GM12878 (cell line): ENCODE data around the gene CTSW. TPM values are rescaled to one million over a fixed set of nuclear protein-coding genes. Genes with fewer than 3 reads are reported as not detected.

Experiments used
- ATAC-seq: fragments of 200-7000 bp; cut with Tn5 transposase; 3 replicates; pipeline ENCODE4 v1.9.1; 2020; ENCODE audit warnings: mild to moderate bottlenecking, moderate library complexity
- BruUV-seq: library from RNA; stranded (reverse); fragments of 400-500 nt; replicated peaks from 2 replicates; lab custom pipeline; 2021; lab: Mats Ljungman, UMichigan
- CTCF ChIA-PET: fragments of 300-600 bp; sonication (Branson Sonifier 250); formaldehyde crosslinking; extraction: SDS; loops from one replicate; lab custom pipeline; 2021; ENCODE audit warnings: inconsistent platforms; lab: Yijun Ruan, JAX
- POLR2A ChIA-PET: fragments of 350-600 bp; formaldehyde crosslinking; extraction: SDS; loops from one replicate; lab custom pipeline; 2021; ENCODE audit warnings: inconsistent platforms; lab: Charles Lee
- RAD21 ChIA-PET: fragments of 300-600 bp; sonication (Branson Sonifier 250); formaldehyde crosslinking; loops from one replicate; lab custom pipeline; 2023; ENCODE audit warnings: antibody characterized with exemption; ENCODE audit not compliant: unreplicated experiment; lab: Charles Lee
- SMC1A ChIA-PET: fragments of 300-600 bp; sonication (Branson Sonifier 250); formaldehyde crosslinking; loops from one replicate; lab custom pipeline; 2023; ENCODE audit not compliant: unreplicated experiment, uncharacterized antibody; lab: Charles Lee
- DNase-seq: peaks from one replicate; pipeline ENCODE4 v3.0.0-alpha.2; 2011; ENCODE audit warnings: low read depth, low spot score
- FAIRE-seq: peaks from 3 replicates; lab custom pipeline; 2011; peaks lifted over from hg19 to GRCh38; lab: Jason Lieb, UNC
- H2AFZ ChIP-seq: 2 replicates; pipeline ENCODE4 v1.6.0; 2011; ENCODE audit warnings: low read depth, low read length, control low read depth; ENCODE audit not compliant: control insufficient read depth
- H3K27ac ChIP-seq: 2 replicates; pipeline ENCODE4 v1.5.1; 2011; ENCODE audit warnings: control low read depth; ENCODE audit not compliant: control insufficient read depth, insufficient read depth
- H3K27me3 ChIP-seq, 2 experiments: replicated peaks in 1 of 2; 2 replicates each; pipeline versions ENCODE4 v1.6.0 to v1.6.1; 2011; ENCODE audit warnings: low read length in 1 of 2; ENCODE audit not compliant: control insufficient read depth in 2 of 2, insufficient read depth in 2 of 2
- H3K36me3 ChIP-seq, 2 experiments: 2 replicates each; pipeline ENCODE4 v1.5.1; 2011; ENCODE audit warnings: low read length in 1 of 2; ENCODE audit not compliant: control insufficient read depth in 2 of 2, insufficient read depth in 2 of 2
- H3K4me1 ChIP-seq: 2 replicates; pipeline ENCODE4 v1.6.1; 2011; ENCODE audit warnings: mild to moderate bottlenecking, low read length, moderate library complexity, mixed read lengths; ENCODE audit not compliant: control insufficient read depth, insufficient read depth
- H3K4me2 ChIP-seq: 2 replicates; pipeline ENCODE4 v1.6.0; 2011; ENCODE audit warnings: control low read depth; ENCODE audit not compliant: control insufficient read depth, insufficient read depth
- H3K4me3 ChIP-seq: fragments of 200-600 bp; sonication (generic); 2 replicates; pipeline ENCODE4 v1.5.1; 2016
- H3K79me2 ChIP-seq: 2 replicates; pipeline ENCODE4 v1.6.0; 2011; ENCODE audit warnings: low read length; ENCODE audit not compliant: control insufficient read depth, insufficient read depth
- H3K9ac ChIP-seq: 2 replicates; pipeline ENCODE4 v1.8.0; 2011; ENCODE audit warnings: low read length, control low read depth, mixed read lengths; ENCODE audit not compliant: control insufficient read depth, insufficient read depth
- H3K9me3 ChIP-seq: replicated peaks from 3 replicates; pipeline ENCODE4 v1.5.1; 2011; ENCODE audit warnings: mild to moderate bottlenecking, low read length; ENCODE audit not compliant: control insufficient read depth, insufficient read depth
- H4K20me1 ChIP-seq: 2 replicates; pipeline ENCODE4 v1.6.0; 2011; ENCODE audit not compliant: control insufficient read depth, insufficient read depth
- BACH1 ChIP-seq: fragments of 450-650 bp; IDR thresholded peaks from 2 replicates; pipeline ENCODE4 v1.6.1; 2017; ENCODE audit warnings: mild to moderate bottlenecking, borderline replicate concordance
- BRCA1 ChIP-seq: IDR thresholded peaks from 2 replicates; pipeline ENCODE4 v1.6.1; 2011; ENCODE audit warnings: low read depth, low read length, improper control_type of control experiment
- CBFB ChIP-seq: IDR thresholded peaks from 2 replicates; pipeline ENCODE4 v1.6.1; 2016; ENCODE audit warnings: antibody characterized with exemption, low read depth
- CHD1 ChIP-seq: IDR thresholded peaks from 2 replicates; pipeline ENCODE4 v1.6.1; 2012; ENCODE audit warnings: low read depth, low read length, improper control_type of control experiment
- ESRRA ChIP-seq: IDR thresholded peaks from 2 replicates; pipeline ENCODE4 v1.6.1; 2012; ENCODE audit warnings: mild to moderate bottlenecking, low read length, improper control_type of control experiment
- ETV6 ChIP-seq, 2 experiments: fragments of 450-650 bp in 1 of 2; IDR thresholded peaks in 1 of 2; conservative IDR thresholded peaks in 1 of 2; 2 replicates each; pipeline ENCODE4 v1.6.1; 2014; ENCODE audit warnings: antibody characterized with exemption in 1 of 2, borderline replicate concordance in 1 of 2, low read depth in 1 of 2, mild to moderate bottlenecking in 1 of 2, moderate library complexity in 1 of 2
- FOS ChIP-seq: IDR thresholded peaks from 3 replicates; pipeline ENCODE4 v1.6.1; 2011; ENCODE audit warnings: borderline replicate concordance; ENCODE audit not compliant: insufficient read length; ENCODE audit errors: extremely low read depth
- HCFC1 ChIP-seq: fragments of 150-350 bp; IDR thresholded peaks from 2 replicates; pipeline ENCODE4 v1.6.1; 2014; ENCODE audit warnings: low read length
- HDAC2 ChIP-seq: fragments of 200-600 bp; sonication (generic); IDR thresholded peaks from 2 replicates; pipeline ENCODE4 v1.6.1; 2017
- KLF5 ChIP-seq: fragments of 450-650 bp; IDR thresholded peaks from 2 replicates; pipeline ENCODE4 v1.6.1; 2014; ENCODE audit warnings: mild to moderate bottlenecking; ENCODE audit not compliant: partially characterized antibody
- PAX5 ChIP-seq: IDR thresholded peaks from 2 replicates; pipeline ENCODE4 v1.6.1; 2011; ENCODE audit warnings: low read depth, low read length, borderline replicate concordance
- RCOR1 ChIP-seq: conservative IDR thresholded peaks from 2 replicates; pipeline ENCODE4 v1.6.1; 2012; ENCODE audit warnings: low read depth, low read length, improper control_type of control experiment
- SIX5 ChIP-seq: IDR thresholded peaks from 2 replicates; pipeline ENCODE4 v1.6.1; 2011; ENCODE audit warnings: mild to moderate bottlenecking, low read depth, low read length, moderate library complexity; ENCODE audit not compliant: severe bottlenecking
- SMAD5 ChIP-seq: IDR thresholded peaks from 2 replicates; pipeline ENCODE4 v1.6.1; 2016; ENCODE audit warnings: antibody characterized with exemption, low read depth
- WRNIP1 ChIP-seq: IDR thresholded peaks from 2 replicates; pipeline ENCODE4 v1.6.1; 2011; ENCODE audit warnings: low read depth, low read length, improper control_type of control experiment, borderline replicate concordance
- YY1 ChIP-seq: IDR thresholded peaks from 2 replicates; pipeline ENCODE4 v1.6.1; 2011; ENCODE audit warnings: low read depth, mild to moderate bottlenecking, low read length
- WGBS: methylation state at CpG from one replicate; pipeline ENCODE4 v1.1.6; 2016; ENCODE audit warnings: low lambda C conversion rate; ENCODE audit not compliant: insufficient replicate concordance, insufficient coverage; ENCODE audit errors: missing lambda C conversion rate; 5-methylcytosine and 5-hydroxymethylcytosine counted together
- in situ Hi-C: fragments of 300-500 bp; cut with MboI; formaldehyde crosslinking; loops from 9 replicates; pipeline ENCODE4 v1.14.3; 2018; ENCODE audit warnings: mixed read lengths
- intact Hi-C: fragments of 100-400 bp; cut with micrococcal nuclease; formaldehyde crosslinking; loops from one replicate; pipeline ENCODE4 v1.14.2; 2022; ENCODE audit not compliant: unreplicated experiment
- polyA plus RNA-seq, 11 experiments: library from polyadenylated mRNA; depleted of rRNA in 4 of 11; unstranded in 6 of 11; stranded (reverse) in 5 of 11; fragments of >200 nt; fragmentation: Nextera tagmentation in 4 of 11; fragmentation: Illumina TruSeq in 1 of 11; extraction: Ambion mirVana in 4 of 11; extraction: Trizol in 1 of 11; gene quantifications; 1 replicate in 1 of 11; 2 replicates in 10 of 11; pipeline versions ENCODE4 v1.2.1 to v1.2.3, GENCODE V29; 2011 to 2016; ENCODE audit warnings: inconsistent platforms in 2 of 11, missing spikeins in 2 of 11, low read depth in 1 of 11
- total RNA-seq, 4 experiments: library from RNA; depleted of rRNA in 3 of 4; stranded (reverse); fragments of >200 nt in 3 of 4; fragmentation: Illumina TruSeq in 1 of 4; extraction: Trizol in 1 of 4; gene quantifications; 2 replicates each; pipeline versions ENCODE4 v1.2.1 to v1.2.3, GENCODE V29; 2013 to 2021
- TF ChIP-seq, protein P1 (sequence below): fragments of 450-650 bp; formaldehyde crosslinking; IDR thresholded peaks from 2 replicates; pipeline ENCODE4 v1.4.0; 2020; ENCODE audit warnings: mild to moderate bottlenecking, moderate library complexity

The CTSW gene
- total and polyA plus RNA-seq, 10 of the 15 experiments (the other 5 are each of a cell fraction or from before 2014, with no cell fraction given) = 0.53 to 12.0 (median 1.7) TPM

DNA sequence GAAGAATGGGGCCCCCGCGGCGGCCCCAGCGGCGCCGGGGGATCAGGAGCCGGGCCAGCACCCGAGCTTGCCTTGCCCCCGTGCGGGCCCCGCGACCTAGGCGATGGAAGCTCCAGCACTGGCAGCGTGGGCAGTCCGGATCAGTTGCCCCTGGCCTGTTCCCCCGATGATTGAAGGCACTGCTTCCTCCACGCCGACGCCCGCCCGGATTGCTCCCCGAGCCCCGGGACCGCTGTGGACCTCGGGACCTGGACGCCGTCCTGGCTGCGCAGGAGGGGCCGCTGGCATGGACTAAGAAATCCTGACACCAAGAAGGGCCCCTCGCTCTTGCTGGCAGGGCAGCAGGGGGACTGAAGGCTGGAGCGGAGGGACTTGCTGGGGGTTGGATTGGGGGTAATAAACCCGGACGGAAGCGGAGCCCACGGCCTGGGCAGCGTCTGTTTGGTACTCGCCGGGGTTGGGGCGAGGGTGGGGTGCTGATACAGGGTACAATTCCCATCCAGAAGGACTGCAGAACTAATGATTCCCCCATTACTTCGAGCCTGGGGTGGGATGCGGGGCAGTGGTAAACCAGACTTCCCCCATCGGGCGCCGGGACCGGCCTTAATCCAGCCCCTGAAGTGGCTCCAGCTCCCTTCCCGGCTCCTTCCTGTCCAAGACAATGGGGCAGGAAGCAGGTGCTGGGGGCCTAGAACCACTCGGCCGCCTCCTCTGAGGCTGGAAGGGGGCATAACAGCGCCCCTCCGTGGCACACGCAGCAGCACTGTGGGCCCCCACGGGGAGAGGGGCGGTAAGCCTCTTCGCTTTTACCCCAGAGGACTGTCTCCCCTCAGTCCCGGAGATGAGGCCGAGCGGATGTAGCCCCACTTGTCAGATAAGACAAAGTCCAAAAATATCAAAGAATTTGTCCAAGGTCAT, 11.8 kb downstream of the CTSW start:
- ChIA-PET CTCF (interaction anchor here (0.6 to 11.0 kb wide), 24 partner anchors 8 to 244 kb away, joined by 3 to 167 read pairs (median 4); partner anchors contain the start of genes BANF1, CFL1, EIF1AD and FOSL1), RAD21 (interaction anchor here (1.4 to 8.0 kb wide), 13 partner anchors 10 to 180 kb away, joined by 4 to 76 read pairs (median 9); partner anchors contain the start of genes CFL1, FOSL1, KAT5 and MUS81), SMC1A (interaction anchor here (1.3 to 6.7 kb wide), 9 partner anchors 9 to 276 kb away, joined by 3 to 52 read pairs (median 19); partner anchors contain the start of genes CFL1, FOSL1, MUS81 and PCNX3), POLR2A (interaction anchor here (0.6 to 7.4 kb wide), 26 partner anchors 6 to 278 kb away, joined by 3 to 155 read pairs (median 4); partner anchors contain the start of genes BANF1, CFL1, EIF1AD and FOSL1)
- Histone ChIP-seq H2AFZ (no peak overlapping the region), H3K36me3 (peaks cover 0 to under 1% of the 10 kb centered on the region in 2 experiments; a peak in 1 of 4 replicates), H3K27me3 (no peaks in the 10 kb centered on the region), H3K9me3 (no peaks in the 10 kb centered on the region), H3K4me1 (peaks cover 29% of the 10 kb centered on the region), H3K9ac (peak overlapping the region; percentile 94), H3K4me2 (peak overlapping the region; percentile 99), H3K79me2 (peaks cover 54% of the 10 kb centered on the region), H3K27ac (peak overlapping the region; percentile 90), H4K20me1 (no peaks in the 10 kb centered on the region), H3K4me3 (peak overlapping the region; percentile 98)
- ATAC-seq (peak; percentile 12), DNase-seq (no peak), FAIRE-seq (no peak)
- TSS peak; percentile 82 for BruUV-seq
- in situ Hi-C loops (no loop called here), intact Hi-C loops (loop anchor here (5.0 to 10.0 kb wide), 2 partner anchors 36 to 243 kb away; no protein-coding TSS in a partner anchor)
- WGBS = 2% methylated on average over 56 of the region's 57 CpGs
- TF ChIP-seq BRCA1 (no peak), HCFC1 (no peak), ESRRA (no peak), SIX5 (no peak), YY1 (0 out of 2 replicates have a peak, but pooled peaks have one; percentile 39), CHD1 (no peak), HDAC2 (no peak), RCOR1 (no peak), PAX5 (peak; percentile 31; the same call in 1 of the 2 replicates), CBFB (no peak; the same call in 1 of the 2 replicates), BACH1 (0 out of 2 replicates have a peak, but pooled peaks have one; percentile 28), SMAD5 (no peak; the same call in 1 of the 2 replicates), ETV6 (conservative IDR thresholded peaks at IDR 0.05 in 1 of 2, IDR thresholded peaks at IDR 0.05 in 1 of 2; ENCODE audit: borderline replicate concordance in 1 of 2, low read depth in 1 of 2) (no peak), KLF5 (no peak), WRNIP1 (no peak), FOS (no peak)
- TF ChIP-seq, protein P1, sequence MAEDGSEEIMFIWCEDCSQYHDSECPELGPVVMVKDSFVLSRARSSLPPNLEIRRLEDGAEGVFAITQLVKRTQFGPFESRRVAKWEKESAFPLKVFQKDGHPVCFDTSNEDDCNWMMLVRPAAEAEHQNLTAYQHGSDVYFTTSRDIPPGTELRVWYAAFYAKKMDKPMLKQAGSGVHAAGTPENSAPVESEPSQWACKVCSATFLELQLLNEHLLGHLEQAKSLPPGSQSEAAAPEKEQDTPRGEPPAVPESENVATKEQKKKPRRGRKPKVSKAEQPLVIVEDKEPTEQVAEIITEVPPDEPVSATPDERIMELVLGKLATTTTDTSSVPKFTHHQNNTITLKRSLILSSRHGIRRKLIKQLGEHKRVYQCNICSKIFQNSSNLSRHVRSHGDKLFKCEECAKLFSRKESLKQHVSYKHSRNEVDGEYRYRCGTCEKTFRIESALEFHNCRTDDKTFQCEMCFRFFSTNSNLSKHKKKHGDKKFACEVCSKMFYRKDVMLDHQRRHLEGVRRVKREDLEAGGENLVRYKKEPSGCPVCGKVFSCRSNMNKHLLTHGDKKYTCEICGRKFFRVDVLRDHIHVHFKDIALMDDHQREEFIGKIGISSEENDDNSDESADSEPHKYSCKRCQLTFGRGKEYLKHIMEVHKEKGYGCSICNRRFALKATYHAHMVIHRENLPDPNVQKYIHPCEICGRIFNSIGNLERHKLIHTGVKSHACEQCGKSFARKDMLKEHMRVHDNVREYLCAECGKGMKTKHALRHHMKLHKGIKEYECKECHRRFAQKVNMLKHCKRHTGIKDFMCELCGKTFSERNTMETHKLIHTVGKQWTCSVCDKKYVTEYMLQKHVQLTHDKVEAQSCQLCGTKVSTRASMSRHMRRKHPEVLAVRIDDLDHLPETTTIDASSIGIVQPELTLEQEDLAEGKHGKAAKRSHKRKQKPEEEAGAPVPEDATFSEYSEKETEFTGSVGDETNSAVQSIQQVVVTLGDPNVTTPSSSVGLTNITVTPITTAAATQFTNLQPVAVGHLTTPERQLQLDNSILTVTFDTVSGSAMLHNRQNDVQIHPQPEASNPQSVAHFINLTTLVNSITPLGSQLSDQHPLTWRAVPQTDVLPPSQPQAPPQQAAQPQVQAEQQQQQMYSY (CRISPR knock-in tag) = no peak
